Esophagus squamous epithelium (tissue), 4 donors: ENCODE results near the gene CAPN2.

Source experiments
- POLR2A ChIP-seq, 4 donors: fragments of 450-650 bp; IDR thresholded peaks; one replicate each; pipeline ENCODE4 v1.6.1; 2017; ENCODE audit warnings: antibody characterized with exemption in 4 of 4, mild to moderate bottlenecking in 4 of 4, moderate library complexity in 3 of 4
- TF ChIP-seq, protein P1 (sequence below), 6 experiments: fragments of 450-650 bp in 4 of 6; fragments of 200-600 bp in 2 of 6; sonication (generic) in 2 of 6; IDR thresholded peaks; one replicate each; pipeline ENCODE4 v1.5.1; 2016 to 2019; ENCODE audit warnings: antibody characterized with exemption in 6 of 6, mild to moderate bottlenecking in 4 of 6, moderate library complexity in 4 of 6

DNA sequence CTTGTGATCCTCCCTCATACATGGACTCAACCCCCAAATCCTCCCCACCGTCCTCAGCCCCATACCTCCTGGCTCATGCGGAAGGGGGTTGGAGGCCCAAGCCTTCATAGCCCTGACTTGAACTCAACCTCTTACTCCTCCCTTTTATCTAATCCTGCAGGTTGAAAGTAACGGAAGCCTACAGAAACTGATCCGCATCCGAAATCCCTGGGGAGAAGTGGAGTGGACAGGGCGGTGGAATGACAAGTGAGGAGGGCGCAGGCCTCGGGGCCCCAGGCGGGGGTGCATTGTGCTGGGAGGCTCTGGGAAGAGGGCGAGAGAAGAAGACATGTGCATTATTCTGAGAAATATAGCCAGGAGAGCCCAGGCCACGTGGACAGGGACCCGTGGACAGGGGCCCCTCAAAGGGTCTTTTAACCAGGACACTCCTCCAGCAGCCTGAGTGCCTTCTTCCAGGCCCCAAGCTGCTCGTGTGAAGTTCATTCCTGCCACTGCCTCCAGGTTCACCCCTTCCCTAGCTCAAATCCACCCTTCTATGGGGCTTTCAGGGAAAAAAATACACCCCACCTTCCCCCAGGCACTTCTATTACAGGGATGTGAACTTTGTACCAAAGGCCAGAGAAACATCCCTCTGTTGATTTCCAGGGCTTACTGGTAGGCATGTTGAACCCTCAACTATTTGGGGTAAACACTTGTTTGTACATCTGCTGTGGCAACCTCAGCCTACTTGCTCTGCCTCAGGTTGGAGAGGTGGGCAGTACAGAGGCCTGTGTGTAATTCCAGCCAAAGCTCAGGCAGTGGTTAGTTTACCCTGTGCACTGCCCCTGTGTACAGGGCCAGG, 38.6 kb downstream of the CAPN2 start:
- TF ChIP-seq POLR2A (IDR thresholded peaks at IDR 0.05) = no peak
- TF ChIP-seq, protein P1, sequence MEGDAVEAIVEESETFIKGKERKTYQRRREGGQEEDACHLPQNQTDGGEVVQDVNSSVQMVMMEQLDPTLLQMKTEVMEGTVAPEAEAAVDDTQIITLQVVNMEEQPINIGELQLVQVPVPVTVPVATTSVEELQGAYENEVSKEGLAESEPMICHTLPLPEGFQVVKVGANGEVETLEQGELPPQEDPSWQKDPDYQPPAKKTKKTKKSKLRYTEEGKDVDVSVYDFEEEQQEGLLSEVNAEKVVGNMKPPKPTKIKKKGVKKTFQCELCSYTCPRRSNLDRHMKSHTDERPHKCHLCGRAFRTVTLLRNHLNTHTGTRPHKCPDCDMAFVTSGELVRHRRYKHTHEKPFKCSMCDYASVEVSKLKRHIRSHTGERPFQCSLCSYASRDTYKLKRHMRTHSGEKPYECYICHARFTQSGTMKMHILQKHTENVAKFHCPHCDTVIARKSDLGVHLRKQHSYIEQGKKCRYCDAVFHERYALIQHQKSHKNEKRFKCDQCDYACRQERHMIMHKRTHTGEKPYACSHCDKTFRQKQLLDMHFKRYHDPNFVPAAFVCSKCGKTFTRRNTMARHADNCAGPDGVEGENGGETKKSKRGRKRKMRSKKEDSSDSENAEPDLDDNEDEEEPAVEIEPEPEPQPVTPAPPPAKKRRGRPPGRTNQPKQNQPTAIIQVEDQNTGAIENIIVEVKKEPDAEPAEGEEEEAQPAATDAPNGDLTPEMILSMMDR (IDR thresholded peaks at IDR 0.05) = no peak
